Stimulated activated CD4-positive, alpha-beta T cell treated with anti-CD3 and anti-CD28 coated beads, TNF-alpha, amount 100 ng/mL, for 4 hours (primary cell): ENCODE measurements around the gene NRGN.

ENCODE experiments used
- DNase-seq, 3 experiments: peaks; one replicate each; pipeline ENCODE4 v3.0.0-alpha.2; 2020; ENCODE audit warnings: low read depth in 3 of 3

NRGN gene

DNA sequence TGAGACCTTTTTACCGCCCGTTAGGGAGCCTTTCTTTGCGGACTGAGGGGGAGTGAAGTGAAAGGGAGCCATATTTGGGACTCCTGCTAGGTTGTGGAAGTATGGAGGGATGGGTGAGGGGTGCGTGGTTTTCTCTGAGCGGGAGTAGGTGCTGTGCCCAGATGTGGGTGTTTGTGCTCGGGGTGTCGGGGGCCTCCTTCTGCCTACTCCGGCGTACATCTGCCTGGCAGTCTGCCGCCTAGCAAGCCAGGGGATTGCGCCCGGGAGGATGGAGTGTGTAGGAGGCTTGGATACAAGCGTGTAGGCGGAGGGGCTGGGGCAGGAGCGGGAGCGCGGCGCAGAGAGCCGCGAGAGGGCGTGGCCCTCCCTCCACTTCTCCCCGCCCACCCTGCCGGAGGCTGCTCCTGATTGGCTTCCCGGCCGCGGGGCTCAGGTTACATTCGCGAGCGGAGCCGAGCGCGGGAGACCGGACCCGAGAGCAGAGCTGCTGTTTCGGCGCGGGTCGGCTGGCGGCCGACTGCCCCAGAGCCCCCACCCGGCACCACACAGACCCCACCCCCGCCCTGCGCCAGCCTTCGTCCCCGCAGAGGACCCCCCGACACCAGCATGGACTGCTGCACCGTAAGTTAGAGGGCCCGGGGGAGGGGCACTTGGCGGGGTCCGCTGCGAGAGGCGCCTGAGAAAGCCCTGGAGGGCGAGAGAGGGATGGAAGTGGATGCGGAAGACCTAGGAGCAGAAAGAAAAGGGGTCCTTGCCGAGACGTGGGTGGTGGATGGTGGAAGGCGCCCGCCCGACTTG is at the start of gene NRGN:
Gene NRGN (plus strand): TSS at position 464 of the 798 bp plus-strand sequence. CDS start 143 bp downstream, at position 607.
- peak; percentile 64 to 71 (median 70) for DNase-seq

DNA sequence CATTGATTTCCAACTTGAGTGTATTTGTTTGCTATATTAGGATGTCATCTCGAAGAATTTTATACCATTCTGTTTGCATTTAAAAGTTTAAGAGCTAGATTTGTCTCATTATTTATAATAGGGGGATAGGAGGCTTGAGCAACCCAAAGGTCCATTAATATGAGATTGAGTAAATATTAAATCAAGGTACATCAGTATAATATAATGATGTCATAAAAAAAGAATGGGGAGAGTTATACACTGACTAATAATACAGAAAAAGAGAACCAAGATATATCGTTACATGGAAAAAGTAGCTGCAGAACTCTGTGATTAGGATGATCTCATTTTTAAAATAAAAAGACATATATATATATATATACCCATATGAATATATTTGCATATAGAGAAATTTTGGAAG is 46.6 kb upstream of the NRGN start:
- DNase-seq: no peak

- DNase-seq: no peak
These were observed 40.2 kb upstream of the NRGN start for GRCh38 chr11:124699547-124699946.

- DNase-seq: no peak
These were observed 39.7 kb upstream of the NRGN start for GRCh38 chr11:124700028-124700427.

- no peak for DNase-seq
These were observed 31.9 kb upstream of the NRGN start for GRCh38 chr11:124707829-124708228.

DNA sequence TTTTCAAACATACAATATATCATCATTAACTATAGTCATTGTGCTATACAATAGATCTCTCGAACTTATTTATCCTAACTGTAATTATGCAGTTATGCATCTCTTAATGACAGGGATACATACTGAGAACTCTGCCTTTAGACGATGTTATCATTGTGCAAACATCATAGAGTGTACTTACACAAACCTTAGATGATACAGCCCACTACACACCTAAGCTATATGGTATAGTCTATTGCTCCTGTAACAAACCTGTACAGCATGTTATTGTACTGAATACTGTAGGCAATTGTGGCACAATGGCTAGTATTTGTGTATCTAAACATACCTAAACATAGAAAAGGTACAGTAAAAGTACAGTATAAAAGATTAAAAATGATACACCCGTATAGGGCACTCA is 27.4 kb upstream of the NRGN start:
- DNase-seq: no peak

GRCh38 chr11:124716591-124716990 is 23.2 kb upstream of the NRGN start:
- DNase-seq: no peak

DNA sequence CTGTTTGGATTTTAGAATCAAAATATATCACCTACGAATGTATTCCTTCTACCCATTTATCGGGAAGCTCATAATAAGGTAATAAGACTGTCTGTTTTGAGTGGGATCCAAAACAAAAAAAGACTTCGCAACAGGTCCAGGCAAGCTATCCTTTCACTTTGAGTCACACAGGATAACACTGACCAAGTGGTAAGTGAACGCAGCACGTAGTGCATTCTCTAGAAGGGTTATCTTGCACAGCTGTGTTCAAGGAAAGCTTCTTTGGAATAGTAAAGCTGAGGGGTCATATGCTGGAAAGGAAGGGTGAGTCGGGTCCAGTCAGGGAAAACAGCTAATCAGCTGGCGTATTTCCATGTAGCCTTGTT is 22.3 kb upstream of the NRGN start:
- DNase-seq: no peak

DNA sequence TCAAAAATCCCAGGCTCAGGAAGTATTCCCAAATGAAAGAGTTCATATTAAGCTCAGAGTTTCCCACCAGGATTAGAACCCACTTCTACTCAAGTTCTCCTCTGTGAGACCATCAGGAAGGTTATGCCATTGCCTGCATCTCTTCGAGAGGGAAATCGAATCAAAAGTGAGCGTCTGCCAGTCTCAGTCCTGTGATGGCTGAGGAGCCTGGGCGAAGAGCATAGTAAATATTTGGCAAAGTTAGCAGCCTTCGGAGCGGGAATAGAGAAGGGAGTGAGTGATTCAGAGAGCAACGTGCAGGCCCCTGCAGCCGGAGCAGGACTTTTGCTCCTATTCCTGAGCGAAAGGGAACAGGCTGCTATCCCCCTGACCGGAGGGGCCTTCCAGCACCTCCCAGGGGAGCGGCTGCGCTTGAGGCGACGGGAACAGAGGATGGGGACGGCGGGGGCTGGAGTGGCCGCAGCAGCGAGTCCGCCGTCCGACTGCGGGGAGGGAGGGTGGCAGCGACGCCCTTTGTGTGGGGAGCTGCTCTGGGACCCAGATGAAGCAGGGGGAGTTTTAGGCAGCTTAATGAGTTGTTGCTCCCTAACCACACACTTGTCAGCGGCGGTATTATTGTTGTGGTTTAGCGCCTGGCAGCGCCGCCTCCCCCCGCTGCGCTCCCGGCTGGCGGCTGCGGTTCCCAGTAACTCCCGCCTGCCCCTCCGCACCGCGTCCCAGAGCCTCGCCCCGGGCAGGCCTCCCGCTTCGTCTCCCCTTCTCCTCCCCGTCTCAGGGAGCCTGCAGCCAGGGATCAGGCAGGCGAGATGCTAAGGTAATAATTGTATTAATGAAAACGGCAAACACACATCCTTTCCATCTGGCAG is 21.7 kb upstream of the NRGN start:
- no peak for DNase-seq

- no peak for DNase-seq
These were observed 20.9 kb upstream of the NRGN start for GRCh38 chr11:124718801-124719200.

GRCh38 chr11:124719534-124719933 is 20.2 kb upstream of the NRGN start:
- DNase-seq: no peak

DNA sequence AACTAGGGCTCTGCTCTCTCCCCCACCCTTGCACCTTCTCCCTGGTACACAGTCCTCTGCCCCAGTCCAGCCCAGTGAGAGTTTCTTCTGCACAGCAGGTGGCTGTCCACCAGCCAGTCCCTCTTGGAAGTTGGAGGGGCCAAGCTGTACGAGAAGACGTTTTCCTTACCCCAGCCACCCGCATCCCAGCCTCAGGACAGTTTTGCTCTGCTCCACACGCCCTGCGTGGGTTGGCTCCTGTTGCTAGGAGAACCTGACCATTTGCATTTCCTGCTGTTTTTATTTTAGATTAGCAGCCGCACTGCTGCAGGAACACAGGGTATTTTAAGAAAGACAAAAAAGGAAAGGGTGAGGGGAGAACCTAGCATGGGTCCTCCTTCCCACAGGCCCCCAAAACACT is 17.6 kb upstream of the NRGN start:
- no peak for DNase-seq

DNA sequence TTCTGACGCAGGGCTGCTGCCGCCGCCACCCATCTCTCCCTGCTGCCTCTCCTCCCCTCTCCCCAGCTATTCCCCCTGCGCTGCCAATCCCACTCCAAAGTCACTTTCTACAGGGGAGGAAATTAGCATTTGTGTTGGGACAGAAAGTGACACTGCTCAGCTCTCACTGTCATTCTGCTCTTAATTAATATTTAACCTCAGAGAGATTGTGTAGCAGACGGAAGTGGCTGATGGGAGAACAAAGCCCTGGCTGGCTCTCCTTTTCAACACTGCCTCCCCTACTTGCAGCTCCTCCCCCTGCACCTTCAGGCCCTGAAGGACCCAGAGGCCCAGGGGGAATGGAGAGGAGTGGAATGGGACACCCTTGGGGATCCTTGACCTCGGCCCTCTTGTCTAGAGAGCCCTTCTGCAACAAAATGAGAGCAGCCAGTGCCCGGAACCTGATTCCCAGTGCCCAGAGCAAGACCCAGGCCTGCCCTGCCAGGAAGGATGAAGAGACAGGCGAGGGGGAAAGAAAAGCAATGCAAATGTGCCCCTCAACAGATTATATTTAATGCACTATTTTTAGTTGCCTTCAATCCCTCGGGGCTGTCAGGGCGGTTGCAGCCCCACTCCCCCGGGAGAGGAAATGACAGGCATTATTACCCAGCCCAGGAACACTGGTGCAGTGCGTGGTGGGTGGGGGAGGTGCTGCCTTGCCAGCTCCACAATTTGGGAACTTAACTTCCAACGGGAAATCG is 14.6 kb upstream of the NRGN start:
- no peak for DNase-seq

GRCh38 chr11:124725719-124726105 is 14.0 kb upstream of the NRGN start:
- DNase-seq: no peak

DNA sequence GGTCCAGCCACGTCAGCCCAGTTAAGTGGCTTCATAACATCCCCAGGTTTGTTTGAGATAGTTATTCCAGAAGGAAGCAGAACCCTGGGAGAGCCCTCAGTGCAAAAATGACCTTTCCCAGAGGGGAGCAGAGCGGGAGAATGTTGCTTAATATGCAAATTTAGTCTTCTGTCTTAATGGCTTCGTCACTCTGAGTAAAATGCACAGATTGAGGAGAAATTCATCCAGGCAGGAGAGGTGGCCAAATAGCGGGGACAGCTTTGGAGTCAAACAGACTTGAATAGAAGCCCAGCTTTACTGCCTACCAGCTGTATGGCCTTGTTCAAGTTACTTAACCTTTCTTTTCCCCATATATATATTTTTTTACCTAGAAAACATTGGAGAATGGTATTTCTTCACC is 12.3 kb upstream of the NRGN start:
- no peak for DNase-seq

DNA sequence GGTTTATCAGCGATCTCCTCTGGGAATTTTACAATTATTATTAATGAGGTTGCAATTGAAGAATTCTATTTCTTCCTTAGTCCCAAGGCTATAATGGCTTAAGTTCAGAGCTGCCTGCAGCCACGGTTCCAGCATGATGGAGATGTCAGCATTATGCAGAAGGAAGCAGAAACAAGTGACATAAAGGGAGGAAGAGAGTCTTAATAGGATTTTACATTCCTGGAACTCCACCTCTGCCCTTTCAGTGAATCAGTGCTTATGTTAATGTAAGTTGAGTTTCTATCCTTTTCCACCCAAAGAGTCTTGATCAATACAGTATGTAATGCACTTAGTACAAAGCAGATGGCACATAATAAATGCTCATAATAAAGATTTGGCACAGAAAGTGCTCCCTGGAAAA is 11.6 kb upstream of the NRGN start:
- DNase-seq: no peak

DNA sequence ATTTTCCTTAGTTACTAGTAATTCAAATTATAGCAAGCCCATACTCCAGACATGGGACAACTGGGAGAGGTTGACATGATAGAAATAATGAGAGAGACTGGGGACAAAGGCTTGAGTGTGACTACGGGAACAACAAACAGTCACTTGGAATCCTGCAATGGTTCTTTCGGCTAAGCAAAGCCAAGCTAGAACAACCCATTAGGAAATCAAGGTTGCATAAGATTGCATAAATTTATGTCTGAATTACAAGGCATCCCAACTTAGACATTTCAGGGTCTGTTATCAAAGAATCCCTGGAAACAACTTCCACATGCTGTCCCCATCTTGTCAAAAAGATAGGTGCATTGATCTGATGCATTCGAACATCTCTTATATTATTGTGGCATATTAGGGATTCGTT is 10.2 kb upstream of the NRGN start:
- no peak for DNase-seq

DNA sequence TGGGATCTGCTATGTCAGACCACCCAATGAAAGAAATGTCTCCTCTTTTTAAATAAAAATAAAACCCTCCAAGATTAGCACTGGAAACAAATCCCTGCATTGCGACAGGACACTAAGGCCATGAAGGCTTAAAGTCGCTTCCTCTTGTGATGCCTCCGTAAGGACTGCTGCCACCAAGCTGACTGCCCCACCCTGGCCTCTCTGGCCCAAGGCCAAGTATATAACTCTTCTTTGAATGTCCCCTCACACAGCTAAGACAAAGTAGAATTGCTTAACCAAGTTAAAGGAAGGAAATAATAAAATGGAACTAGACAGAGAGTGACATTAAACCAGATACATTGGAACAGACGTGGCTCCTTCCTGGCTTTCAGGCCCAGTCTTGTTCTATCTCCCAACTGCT is 7.5 kb upstream of the NRGN start:
- DNase-seq: no peak

GRCh38 chr11:124736736-124737135 is 3.0 kb upstream of the NRGN start:
- no peak for DNase-seq

DNA sequence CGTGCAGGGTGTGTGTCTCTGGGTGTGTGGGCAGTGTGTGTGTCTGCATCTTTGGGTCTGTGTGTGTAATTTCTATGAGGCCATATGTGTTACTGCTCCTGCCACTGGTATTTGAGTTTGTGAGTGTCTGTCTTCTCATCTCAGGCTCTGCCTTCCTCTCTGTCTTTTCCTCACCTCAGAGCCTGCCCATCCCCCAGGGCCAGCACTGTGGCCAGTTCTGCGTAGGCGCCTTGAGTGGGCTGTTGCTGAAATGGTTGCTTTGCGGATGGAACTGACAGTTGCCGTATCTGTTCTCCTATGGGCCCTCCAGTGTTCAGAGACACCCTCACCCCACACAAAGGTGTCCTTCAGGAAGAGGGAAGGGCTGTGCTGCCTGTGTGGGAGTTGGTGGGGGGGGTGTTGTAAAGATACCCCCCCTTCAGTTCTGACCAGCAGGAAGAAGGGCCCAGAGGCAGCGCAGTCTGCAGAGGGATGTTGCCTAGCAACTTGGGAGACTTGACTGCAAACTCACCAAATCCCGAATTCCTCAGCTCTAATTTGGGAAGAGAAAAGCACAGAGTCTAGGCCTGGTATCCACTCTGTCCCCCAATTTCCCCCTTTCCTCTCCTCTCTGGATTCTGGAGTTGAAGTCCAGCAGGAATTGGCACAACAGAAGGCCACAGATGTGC is 2.0 kb upstream of the NRGN start:
- no peak for DNase-seq

GRCh38 chr11:124738713-124739478 is 846 bp upstream of the NRGN start:
- no peak for DNase-seq
